CD4-positive, CD25-positive, alpha-beta regulatory T cell (primary cell): ENCODE results near the gene VIPR2. TPM values are rescaled to one million over a fixed set of nuclear protein-coding genes. Genes with fewer than 3 reads are reported as not detected.

Experiments used
- ATAC-seq, 2 donors: fragments of 150-1000 bp; cut with Tn5 transposase; one replicate each; pipeline ENCODE4 v1.10.0; 2021; ENCODE audit warnings: low read depth in 2 of 2, moderate number of reproducible peaks in 2 of 2, moderate library complexity in 1 of 2
- DNase-seq, 3 donors: peaks; one replicate each; pipeline versions ENCODE4 v3.0.0 to v3.0.0-alpha.2; 2012 to 2022; ENCODE audit warnings: mixed read lengths in 1 of 3
- H3K27ac ChIP-seq: one replicate; pipeline ENCODE4 v1.7.0; 2013; ENCODE audit warnings: mild to moderate bottlenecking, low read length; ENCODE audit not compliant: insufficient read depth, poor library complexity, severe bottlenecking
- H3K27me3 ChIP-seq: one replicate; pipeline ENCODE4 v1.7.0; 2013; ENCODE audit warnings: low read length; ENCODE audit not compliant: control insufficient read depth, insufficient read depth
- H3K36me3 ChIP-seq: one replicate; pipeline ENCODE4 v1.7.0; 2013; ENCODE audit warnings: mild to moderate bottlenecking, low read length, moderate library complexity; ENCODE audit not compliant: control insufficient read depth, insufficient read depth
- H3K4me1 ChIP-seq: 2 replicates; pipeline ENCODE4 v1.7.0; 2013; ENCODE audit warnings: mild to moderate bottlenecking, low read length; ENCODE audit not compliant: insufficient read depth, control insufficient read depth, poor library complexity, severe bottlenecking
- H3K4me3 ChIP-seq: one replicate; pipeline ENCODE4 v1.7.0; 2013; ENCODE audit warnings: low read depth, mild to moderate bottlenecking, low read length, moderate library complexity
- H3K9me3 ChIP-seq, 2 experiments: 1 replicate in 1 of 2; 2 replicates in 1 of 2; pipeline ENCODE4 v1.7.0; 2013; ENCODE audit warnings: low read length in 2 of 2, mild to moderate bottlenecking in 1 of 2, moderate library complexity in 1 of 2; ENCODE audit not compliant: control insufficient read depth in 2 of 2
- H3K27ac Mint-ChIP-seq, 3 donors: one replicate each; pipeline ENCODE4 v1.8.0; 2020 to 2022; ENCODE audit warnings: mild to moderate bottlenecking in 3 of 3, mixed read lengths in 3 of 3, moderate library complexity in 2 of 3
- H3K27me3 Mint-ChIP-seq: one replicate; pipeline ENCODE4 v1.8.0; 2022; ENCODE audit warnings: mild to moderate bottlenecking, mixed read lengths
- H3K36me3 Mint-ChIP-seq: one replicate; pipeline ENCODE4 v1.8.0; 2020; ENCODE audit warnings: mixed read lengths
- H3K4me1 Mint-ChIP-seq, 4 donors: one replicate each; pipeline ENCODE4 v1.8.0; 2020 to 2022; ENCODE audit warnings: mixed read lengths in 4 of 4, mild to moderate bottlenecking in 1 of 4
- H3K4me3 Mint-ChIP-seq, 4 donors: one replicate each; pipeline ENCODE4 v1.8.0; 2020 to 2022; ENCODE audit warnings: mild to moderate bottlenecking in 4 of 4, mixed read lengths in 4 of 4, moderate library complexity in 3 of 4
- H3K9me3 Mint-ChIP-seq, 7 donors: one replicate each; pipeline ENCODE4 v1.8.0; 2020 to 2022; ENCODE audit warnings: mixed read lengths in 7 of 7, mild to moderate bottlenecking in 3 of 7, moderate library complexity in 2 of 7
- polyA plus RNA-seq, 4 donors: library from polyadenylated mRNA; unstranded; fragments of 300-500 nt; fragmentation: Illumina TruSeq; gene quantifications; one replicate each; pipeline ENCODE4 v1.2.3, GENCODE V29; 2021
- total RNA-seq: library from RNA; stranded (reverse); gene quantifications from one replicate; pipeline ENCODE4 v1.2.3, GENCODE V29; 2022

The VIPR2 gene
- total and polyA plus RNA-seq, 5 donors from 2014 or later: not detected

DNA sequence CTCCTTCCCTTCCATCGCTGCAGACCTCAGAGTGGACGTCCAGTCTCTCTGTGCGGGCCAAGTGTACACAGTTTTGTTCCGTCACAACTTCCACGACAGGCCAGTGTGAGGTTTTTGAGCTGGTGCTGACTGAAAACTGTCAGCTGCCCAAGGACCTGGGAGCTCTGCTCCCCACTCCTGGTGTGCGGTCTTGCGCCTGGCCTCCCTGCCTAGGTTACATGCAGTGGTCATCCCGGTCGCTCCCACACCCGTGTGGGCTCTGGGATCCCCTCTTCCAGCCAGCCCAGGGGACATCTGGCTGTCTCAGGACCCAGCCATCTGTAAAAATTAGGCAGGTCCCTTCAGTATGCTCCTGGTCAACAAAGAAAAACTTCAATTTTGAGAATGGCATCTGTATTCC lies 127.5 kb downstream of the VIPR2 start:
- Histone ChIP-seq H3K9me3 (no peaks in the 10 kb centered on the region), H3K4me3 (no peak overlapping the region), H3K36me3 (no peaks in the 10 kb centered on the region), H3K27me3 (no peaks in the 10 kb centered on the region), H3K4me1 (no peaks in the 10 kb centered on the region), H3K27ac (no peak overlapping the region)
- ATAC-seq (no peak), DNase-seq (no peak)
- Mint-ChIP-seq H3K27me3 (no peaks in the 10 kb centered on the region), H3K4me3 (no peak overlapping the region), H3K27ac (no peak overlapping the region), H3K36me3 (no peaks in the 10 kb centered on the region), H3K9me3 (peaks cover 0 to 2% (median 0%) of the 10 kb centered on the region in 7 donors), H3K4me1 (peaks cover 0 to 9% (median 0%) of the 10 kb centered on the region in 4 donors)

DNA sequence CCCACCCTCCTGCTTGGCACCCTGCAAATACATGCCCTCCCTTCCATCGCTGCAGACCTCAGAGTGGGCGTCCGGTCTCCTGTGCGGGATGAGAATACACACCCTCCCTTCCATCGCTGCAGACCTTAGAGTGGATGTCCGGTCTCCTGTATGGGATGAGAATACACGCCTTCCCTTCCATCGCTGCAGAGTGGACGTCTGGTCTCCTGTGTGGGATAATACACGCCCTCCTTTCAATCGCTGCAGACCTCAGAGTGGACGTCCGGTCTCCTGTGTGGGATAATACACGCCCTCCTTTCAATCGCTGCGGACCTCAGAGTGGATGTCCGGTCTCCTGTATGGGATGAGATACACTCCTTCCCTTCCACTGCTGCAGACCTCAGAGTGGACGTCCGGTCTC lies 128.1 kb downstream of the VIPR2 start:
- Mint-ChIP-seq H3K27me3 (no peaks in the 10 kb centered on the region), H3K27ac (no peak overlapping the region), H3K9me3 (peaks cover 0 to 2% (median 0%) of the 10 kb centered on the region in 7 donors), H3K36me3 (no peaks in the 10 kb centered on the region), H3K4me1 (peaks cover 0 to 9% (median 0%) of the 10 kb centered on the region in 4 donors), H3K4me3 (no peak overlapping the region)
- H3K9me3 ChIP-seq: no peaks in the 10 kb centered on the region
- no peak overlapping the region for H3K27ac ChIP-seq
- no peaks in the 10 kb centered on the region for H3K4me1 ChIP-seq
- H3K4me3 ChIP-seq: no peak overlapping the region
- H3K27me3 ChIP-seq: no peaks in the 10 kb centered on the region
- ATAC-seq: no peak
- DNase-seq: no peak
- H3K36me3 ChIP-seq: no peaks in the 10 kb centered on the region

GRCh38 chr7:159015454-159016410 lies 128.9 kb downstream of the VIPR2 start:
- H3K4me1 Mint-ChIP-seq: peaks cover 0 to 15% (median 0%) of the 10 kb centered on the region in 4 donors
- no peaks in the 10 kb centered on the region for H3K9me3 ChIP-seq
- H3K27ac ChIP-seq: no peak overlapping the region
- H3K4me3 Mint-ChIP-seq: peak overlapping the region in 1 of 4 donors; percentile 54
- H3K4me3 ChIP-seq: no peak overlapping the region
- H3K36me3 Mint-ChIP-seq: no peaks in the 10 kb centered on the region
- no peaks in the 10 kb centered on the region for H3K36me3 ChIP-seq
- H3K9me3 Mint-ChIP-seq: peaks cover 0 to 2% (median 0%) of the 10 kb centered on the region in 7 donors
- no peaks in the 10 kb centered on the region for H3K27me3 ChIP-seq
- ATAC-seq (no peak), DNase-seq (no peak)
- H3K27ac Mint-ChIP-seq: no peak overlapping the region
- no peaks in the 10 kb centered on the region for H3K4me1 ChIP-seq
- no peaks in the 10 kb centered on the region for H3K27me3 Mint-ChIP-seq

DNA sequence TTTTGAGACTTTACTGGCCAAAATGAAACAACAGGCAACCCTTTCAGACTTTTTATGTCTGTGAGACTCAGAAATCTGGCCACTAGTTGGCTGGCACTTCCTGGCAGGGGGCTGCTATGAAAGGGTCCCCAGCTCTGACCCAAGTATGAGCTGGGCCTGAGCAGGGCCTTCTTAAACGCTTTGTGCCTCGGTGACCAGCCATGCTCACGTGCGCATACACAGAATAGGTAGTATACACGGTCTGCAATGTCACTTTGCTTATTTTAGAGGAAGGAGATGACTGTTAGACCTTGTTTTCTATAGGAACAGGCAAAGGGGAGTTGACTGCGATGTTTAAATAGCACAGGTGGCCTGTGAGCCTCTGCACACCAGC lies 129.6 kb downstream of the VIPR2 start:
- Histone ChIP-seq H3K4me1 (no peaks in the 10 kb centered on the region), H3K4me3 (no peak overlapping the region), H3K27ac (no peak overlapping the region), H3K27me3 (no peaks in the 10 kb centered on the region), H3K9me3 (no peaks in the 10 kb centered on the region), H3K36me3 (no peaks in the 10 kb centered on the region)
- H3K27me3 Mint-ChIP-seq: no peaks in the 10 kb centered on the region
- no peak for DNase-seq
- H3K27ac Mint-ChIP-seq: no peak overlapping the region
- peaks cover 0 to 2% (median 0%) of the 10 kb centered on the region in 7 donors for H3K9me3 Mint-ChIP-seq
- peak overlapping the region in 1 of 4 donors; percentile 54 for H3K4me3 Mint-ChIP-seq
- H3K36me3 Mint-ChIP-seq: no peaks in the 10 kb centered on the region
- peaks cover 0 to 15% (median 0%) of the 10 kb centered on the region in 4 donors for H3K4me1 Mint-ChIP-seq
- ATAC-seq: no peak

DNA sequence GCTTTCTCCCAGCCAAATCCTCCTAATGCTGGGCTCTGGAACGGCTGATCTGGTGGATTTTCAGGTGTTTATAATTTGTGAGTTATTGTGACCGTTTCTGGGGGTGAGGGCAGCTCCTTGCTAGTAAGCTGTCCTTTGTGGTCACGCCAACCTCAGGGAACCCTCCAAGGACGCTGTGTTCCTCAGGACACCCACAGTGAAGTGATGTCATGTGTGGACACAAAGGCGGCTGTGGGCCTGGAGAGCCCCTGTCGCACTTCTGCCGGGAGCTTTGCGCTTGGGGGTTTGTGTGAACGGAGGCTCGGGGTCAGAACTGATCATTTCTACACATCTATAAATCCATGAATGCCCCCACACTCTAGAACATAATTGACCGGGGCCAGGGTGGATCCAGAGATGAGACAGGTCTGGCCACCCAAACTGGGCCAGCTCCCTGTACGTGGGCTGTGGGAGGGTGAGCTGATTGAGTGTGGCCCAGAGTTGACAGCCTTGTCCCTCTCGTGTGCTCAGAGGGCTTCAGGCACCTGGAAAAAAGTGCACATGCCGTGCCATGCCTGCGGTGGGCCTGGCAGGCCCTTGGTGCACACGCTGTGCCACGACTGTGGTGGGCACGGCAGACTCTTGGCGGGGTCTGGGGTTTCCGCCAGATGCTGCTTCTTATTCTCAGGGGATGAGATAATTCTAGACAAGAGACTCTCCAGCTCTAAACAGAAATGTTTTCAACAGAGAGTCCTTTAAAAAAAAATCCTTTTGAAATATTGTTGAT lies 130.2 kb downstream of the VIPR2 start:
- H3K27ac ChIP-seq: no peak overlapping the region
- no peak overlapping the region for H3K4me3 ChIP-seq
- peaks cover 0 to 2% (median 0%) of the 10 kb centered on the region in 7 donors for H3K9me3 Mint-ChIP-seq
- no peaks in the 10 kb centered on the region for H3K9me3 ChIP-seq
- no peaks in the 10 kb centered on the region for H3K27me3 Mint-ChIP-seq
- no peaks in the 10 kb centered on the region for H3K36me3 Mint-ChIP-seq
- peak overlapping the region in 1 of 3 donors; percentile 71 for H3K27ac Mint-ChIP-seq
- no peaks in the 10 kb centered on the region for H3K4me1 ChIP-seq
- no peak overlapping the region for H3K4me3 Mint-ChIP-seq
- H3K36me3 ChIP-seq: no peaks in the 10 kb centered on the region
- no peak for ATAC-seq
- peaks cover 0 to 15% (median 0%) of the 10 kb centered on the region in 4 donors for H3K4me1 Mint-ChIP-seq
- H3K27me3 ChIP-seq: no peaks in the 10 kb centered on the region
- no peak for DNase-seq

DNA sequence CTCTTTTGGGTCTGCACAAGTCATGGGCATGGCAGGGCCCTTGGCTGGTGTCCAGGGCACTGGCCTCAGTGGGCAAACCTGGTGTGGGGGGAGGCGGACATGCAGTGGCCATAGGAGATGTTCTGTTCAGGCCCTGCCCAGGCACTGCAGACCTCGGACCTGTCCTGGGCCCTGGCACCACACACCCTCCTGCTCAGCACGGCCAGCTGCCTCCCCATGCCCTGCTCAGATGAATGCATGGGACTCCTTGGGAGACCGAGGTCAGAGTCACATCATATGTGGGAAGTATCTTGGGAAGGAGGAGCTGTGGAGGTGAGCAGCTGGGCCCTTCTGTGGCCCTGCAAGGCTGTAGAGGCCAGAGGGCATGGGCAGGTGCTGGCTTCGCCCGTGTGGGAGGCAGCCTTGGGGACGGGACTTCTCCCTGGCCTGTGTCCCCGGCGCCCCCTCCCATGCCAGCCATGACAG lies 130.8 kb downstream of the VIPR2 start:
- no peaks in the 10 kb centered on the region for H3K36me3 ChIP-seq
- no peaks in the 10 kb centered on the region for H3K4me1 ChIP-seq
- Mint-ChIP-seq H3K9me3 (peaks cover 0 to under 1% (median 0%) of the 10 kb centered on the region in 7 donors), H3K36me3 (no peaks in the 10 kb centered on the region), H3K27me3 (no peaks in the 10 kb centered on the region), H3K4me1 (peaks cover 0 to 15% (median 0%) of the 10 kb centered on the region in 4 donors), H3K27ac (no peak overlapping the region), H3K4me3 (peak overlapping the region in 1 of 4 donors; percentile 10)
- DNase-seq: no peak
- no peaks in the 10 kb centered on the region for H3K9me3 ChIP-seq
- H3K4me3 ChIP-seq: no peak overlapping the region
- H3K27me3 ChIP-seq: no peaks in the 10 kb centered on the region
- H3K27ac ChIP-seq: no peak overlapping the region
- peak in 1 of 2 donors; percentile 11 for ATAC-seq

GRCh38 chr7:159013181-159013690 lies 131.4 kb downstream of the VIPR2 start:
- ATAC-seq: no peak
- Histone ChIP-seq H3K4me1 (no peaks in the 10 kb centered on the region), H3K27ac (no peak overlapping the region), H3K4me3 (no peak overlapping the region), H3K9me3 (no peaks in the 10 kb centered on the region), H3K27me3 (no peaks in the 10 kb centered on the region), H3K36me3 (no peaks in the 10 kb centered on the region)
- no peak for DNase-seq
- Mint-ChIP-seq H3K9me3 (no peaks in the 10 kb centered on the region), H3K27me3 (no peaks in the 10 kb centered on the region), H3K4me1 (peaks cover 0 to 15% (median 0%) of the 10 kb centered on the region in 4 donors), H3K36me3 (no peaks in the 10 kb centered on the region), H3K27ac (no peak overlapping the region), H3K4me3 (no peak overlapping the region)
